HAP-1 (cell line): Measurements from ENCODE around the gene ENOX2.

ENCODE experiments used
- DNase-seq, 2 experiments: peaks; one replicate each; pipeline ENCODE4 v3.0.0-alpha.2; 2016 to 2020; ENCODE audit warnings: low spot score in 2 of 2
- H3K27me3 ChIP-seq: fragments of 250-450 bp; sonication (Bioruptor Pico); 2 replicates; pipeline ENCODE4 v1.5.1; 2020; ENCODE audit warnings: low read depth, mild to moderate bottlenecking, moderate library complexity
- H3K36me3 ChIP-seq: fragments of 250-450 bp; sonication (Bioruptor Pico); replicated peaks from 2 replicates; pipeline ENCODE4 v1.5.1; 2020; ENCODE audit warnings: mild to moderate bottlenecking
- H3K4me1 ChIP-seq: fragments of 250-450 bp; sonication (Bioruptor Pico); 2 replicates; pipeline ENCODE4 v1.5.1; 2020; ENCODE audit warnings: mild to moderate bottlenecking
- H3K4me3 ChIP-seq: fragments of 250-450 bp; sonication (Bioruptor Pico); 2 replicates; pipeline ENCODE4 v1.5.1; 2020; ENCODE audit warnings: mild to moderate bottlenecking, moderate library complexity
- H3K9me3 ChIP-seq: fragments of 250-450 bp; sonication (Bioruptor Pico); 2 replicates; pipeline ENCODE4 v1.5.1; 2020; ENCODE audit warnings: mild to moderate bottlenecking, moderate library complexity
- in situ Hi-C: fragments of 300-500 bp; cut with MboI; formaldehyde crosslinking; loops from 3 replicates; pipeline ENCODE4 v1.14.3; 2020; ENCODE audit warnings: low sequenced_read_pairs, inconsistent platforms, mixed read lengths

ENOX2 gene

GRCh38 chrX:130902446-130902782, 595 bp downstream of the ENOX2 start:
- Histone ChIP-seq H3K4me3 (peak overlapping the region; percentile 80), H3K4me1 (peaks cover 7% of the 10 kb centered on the region), H3K9me3 (no peaks in the 10 kb centered on the region), H3K36me3 (no peaks in the 10 kb centered on the region), H3K27me3 (no peaks in the 10 kb centered on the region)
- in situ Hi-C loops: loop anchor here (25.0 kb wide), 1 partner anchor 790 kb away; the partner anchor contains the start of gene ELF4
- DNase-seq: no peak

DNA sequence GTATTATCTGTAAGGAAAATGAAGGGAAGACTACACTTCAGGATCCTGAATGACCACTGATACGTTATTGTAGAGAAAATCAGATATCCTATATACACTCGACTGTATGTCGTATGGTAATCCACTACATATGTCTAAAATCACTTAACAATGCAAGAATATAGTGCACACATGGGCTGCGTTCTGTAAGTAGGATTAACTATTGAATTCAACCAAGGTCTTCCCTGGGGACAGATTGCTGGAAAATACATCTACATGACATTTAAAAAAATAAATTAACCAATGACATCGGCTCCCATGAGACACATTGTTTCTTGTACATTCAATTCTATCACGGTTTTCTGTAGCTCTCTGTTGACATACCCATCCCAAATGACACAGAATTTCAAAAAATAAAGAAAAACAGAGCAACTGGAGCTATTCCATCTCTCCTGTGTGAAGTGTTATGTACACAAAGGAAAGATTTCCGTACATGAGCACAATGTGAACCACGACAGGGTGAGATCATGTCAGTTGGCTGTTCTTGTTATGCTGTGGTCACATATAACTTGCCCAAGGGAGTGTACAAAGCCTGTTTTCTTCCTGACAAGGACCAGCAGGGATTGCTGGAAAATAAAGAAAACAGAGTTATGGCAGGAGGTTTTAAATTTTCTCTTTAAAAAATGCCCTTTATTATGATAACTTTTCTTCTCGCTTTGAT, 6.1 kb downstream of the ENOX2 start:
- in situ Hi-C loops: no loop called here
- DNase-seq: peak; percentile 57 to 77
- no peaks in the 10 kb centered on the region for H3K36me3 ChIP-seq
- H3K4me1 ChIP-seq: peaks cover 17% of the 10 kb centered on the region
- H3K9me3 ChIP-seq: no peaks in the 10 kb centered on the region
- no peaks in the 10 kb centered on the region for H3K27me3 ChIP-seq
- H3K4me3 ChIP-seq: no peak overlapping the region

DNA sequence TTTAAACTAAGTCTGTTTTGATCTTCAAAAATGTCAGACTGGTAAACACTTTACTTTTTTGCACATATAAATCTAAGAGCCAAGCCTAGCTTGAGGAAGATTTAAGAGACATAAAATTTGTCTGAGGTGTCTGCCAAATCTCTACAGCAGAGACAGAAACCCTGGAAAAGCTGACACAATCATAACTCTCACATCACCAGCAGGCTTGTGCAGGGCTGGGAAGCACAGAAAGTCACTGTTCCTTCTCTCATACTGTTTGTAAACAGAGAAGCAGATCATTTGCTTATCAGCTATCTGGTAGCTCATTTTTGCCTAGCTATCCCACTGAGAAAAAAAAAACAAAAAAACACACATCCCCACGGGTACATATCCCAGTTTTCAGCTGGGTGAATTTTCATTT, 7.0 kb downstream of the ENOX2 start:
- in situ Hi-C loops: no loop called here
- Histone ChIP-seq H3K4me3 (no peak overlapping the region), H3K9me3 (no peaks in the 10 kb centered on the region), H3K36me3 (no peaks in the 10 kb centered on the region), H3K27me3 (no peaks in the 10 kb centered on the region), H3K4me1 (peaks cover 17% of the 10 kb centered on the region)
- no peak for DNase-seq

- no peaks in the 10 kb centered on the region for H3K9me3 ChIP-seq
- H3K4me1 ChIP-seq: peaks cover 17% of the 10 kb centered on the region
- in situ Hi-C loops: no loop called here
- no peaks in the 10 kb centered on the region for H3K27me3 ChIP-seq
- H3K36me3 ChIP-seq: no peaks in the 10 kb centered on the region
- H3K4me3 ChIP-seq: no peak overlapping the region
- no peak for DNase-seq
Observed at GRCh38 chrX:130895299-130895698, 7.7 kb downstream of the ENOX2 start.

DNA sequence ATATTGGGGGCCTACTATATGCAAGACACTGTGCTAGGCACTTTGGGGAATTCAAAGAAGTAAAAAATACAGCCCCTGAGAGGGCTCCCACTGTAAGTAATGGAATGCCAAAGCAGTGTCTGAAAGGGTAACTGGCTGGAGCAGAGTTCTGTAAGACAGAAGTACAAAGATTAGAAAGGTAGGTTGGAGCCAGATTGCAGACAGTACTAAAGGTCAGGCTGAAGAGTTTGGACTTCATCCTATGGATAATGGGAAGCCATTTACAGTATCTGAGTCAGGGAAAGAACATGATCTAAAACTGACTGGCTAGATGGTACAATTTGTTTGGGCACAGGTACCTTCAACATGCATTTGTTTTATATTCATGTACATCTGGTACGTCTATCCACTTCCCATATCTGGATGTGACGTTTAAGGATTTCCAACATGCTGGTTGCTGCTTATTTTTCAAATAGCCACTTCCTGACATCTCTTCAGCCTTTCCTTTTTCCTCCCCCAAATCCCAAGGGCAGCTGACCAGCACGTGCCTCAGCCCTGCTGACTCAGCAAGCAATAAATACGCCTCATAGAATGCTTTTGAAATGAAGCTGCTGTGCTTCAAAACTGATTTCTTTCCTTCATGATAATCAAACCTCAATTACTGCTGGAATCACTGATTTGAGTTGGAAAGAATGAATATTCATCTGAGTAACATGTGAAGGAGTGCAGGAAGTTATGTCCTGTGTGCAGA, 9.5 kb downstream of the ENOX2 start:
- no peak overlapping the region for H3K4me3 ChIP-seq
- DNase-seq: no peak
- no peaks in the 10 kb centered on the region for H3K9me3 ChIP-seq
- H3K4me1 ChIP-seq: peaks cover 20% of the 10 kb centered on the region
- H3K27me3 ChIP-seq: no peaks in the 10 kb centered on the region
- H3K36me3 ChIP-seq: no peaks in the 10 kb centered on the region
- in situ Hi-C loops: no loop called here

DNA sequence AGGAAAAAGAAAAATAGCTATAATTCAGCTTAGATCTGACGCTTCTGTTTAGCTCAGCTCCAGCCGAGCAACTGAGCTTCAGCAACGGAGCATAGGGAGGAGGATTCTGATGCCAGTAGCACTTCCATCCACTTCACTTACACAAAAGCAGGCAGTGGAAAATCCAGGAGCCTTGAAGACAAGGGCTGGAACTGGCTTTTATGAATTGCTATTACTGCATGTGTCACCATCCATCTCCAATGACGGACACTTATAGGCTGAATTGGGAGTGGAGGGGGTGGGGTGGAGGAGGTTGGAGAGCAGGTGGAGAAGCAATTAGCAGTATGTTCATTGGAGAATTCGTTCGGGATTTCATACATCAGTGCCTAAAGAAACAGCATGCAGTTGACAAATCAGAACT, 15.6 kb downstream of the ENOX2 start:
- Histone ChIP-seq H3K27me3 (no peaks in the 10 kb centered on the region), H3K36me3 (no peaks in the 10 kb centered on the region), H3K9me3 (no peaks in the 10 kb centered on the region), H3K4me3 (no peak overlapping the region), H3K4me1 (peaks cover 12% of the 10 kb centered on the region)
- no peak for DNase-seq
- in situ Hi-C loops: no loop called here

DNA sequence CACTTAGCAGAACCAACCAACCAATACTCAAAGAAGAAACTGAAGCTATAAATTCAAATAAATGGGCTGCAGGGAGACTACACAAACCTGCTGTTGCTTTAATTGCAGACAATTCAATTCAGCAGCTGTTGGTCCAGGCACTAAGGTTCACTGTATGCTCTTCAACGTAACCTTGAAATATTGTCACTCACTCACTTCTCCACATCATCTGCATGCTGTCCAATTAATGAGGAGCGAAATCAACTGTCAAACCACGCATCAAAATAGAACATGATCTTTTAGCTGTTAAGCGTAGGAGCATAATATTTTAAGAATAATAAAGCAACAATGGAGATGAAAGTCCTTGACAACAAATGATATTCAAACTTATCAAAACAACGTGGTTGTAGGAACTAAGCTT, 17.0 kb downstream of the ENOX2 start:
- H3K4me1 ChIP-seq: peaks cover 13% of the 10 kb centered on the region
- in situ Hi-C loops: no loop called here

GRCh38 chrX:130885508-130885907, 17.5 kb downstream of the ENOX2 start:
- no peaks in the 10 kb centered on the region for H3K36me3 ChIP-seq
- in situ Hi-C loops: no loop called here
- H3K4me3 ChIP-seq: no peak overlapping the region
- peaks cover 17% of the 10 kb centered on the region for H3K4me1 ChIP-seq
- H3K9me3 ChIP-seq: no peaks in the 10 kb centered on the region
- no peaks in the 10 kb centered on the region for H3K27me3 ChIP-seq
- DNase-seq: no peak

More for the DNA sequence above, 17.0 kb downstream of the ENOX2 start:
- Histone ChIP-seq H3K9me3 (no peaks in the 10 kb centered on the region), H3K36me3 (no peaks in the 10 kb centered on the region), H3K27me3 (no peaks in the 10 kb centered on the region), H3K4me3 (no peak overlapping the region)
- DNase-seq: no peak

DNA sequence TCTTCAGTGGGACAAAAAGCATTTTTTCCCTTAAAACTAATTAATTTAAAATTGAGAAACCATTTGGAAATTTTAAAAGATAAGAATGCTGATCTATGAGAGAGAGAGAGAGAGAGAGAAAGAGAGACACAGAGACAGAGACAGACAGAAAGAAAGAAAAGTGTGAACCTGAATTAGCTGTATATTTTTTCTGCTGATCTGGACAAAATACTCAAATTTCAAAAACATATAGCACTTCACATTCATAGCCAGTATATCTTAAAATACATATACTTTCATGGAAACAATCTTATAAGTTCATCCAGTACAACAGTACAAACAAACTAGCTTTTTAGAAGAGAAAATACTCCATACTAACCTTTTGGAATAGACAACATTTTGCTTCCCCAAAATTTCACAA, 18.4 kb downstream of the ENOX2 start:
- no peak for DNase-seq
- Histone ChIP-seq H3K9me3 (no peaks in the 10 kb centered on the region), H3K4me3 (no peak overlapping the region), H3K36me3 (no peaks in the 10 kb centered on the region), H3K27me3 (no peaks in the 10 kb centered on the region), H3K4me1 (peaks cover 25% of the 10 kb centered on the region)
- in situ Hi-C loops: no loop called here

- in situ Hi-C loops: no loop called here
- Histone ChIP-seq H3K27me3 (no peaks in the 10 kb centered on the region), H3K4me1 (peaks cover 22% of the 10 kb centered on the region), H3K36me3 (no peaks in the 10 kb centered on the region), H3K9me3 (peaks cover 2% of the 10 kb centered on the region; the same call in 1 of the 2 replicates), H3K4me3 (no peak overlapping the region)
- DNase-seq: peak; percentile 48 to 82
Observed at GRCh38 chrX:130879869-130880268, 23.1 kb downstream of the ENOX2 start.

DNA sequence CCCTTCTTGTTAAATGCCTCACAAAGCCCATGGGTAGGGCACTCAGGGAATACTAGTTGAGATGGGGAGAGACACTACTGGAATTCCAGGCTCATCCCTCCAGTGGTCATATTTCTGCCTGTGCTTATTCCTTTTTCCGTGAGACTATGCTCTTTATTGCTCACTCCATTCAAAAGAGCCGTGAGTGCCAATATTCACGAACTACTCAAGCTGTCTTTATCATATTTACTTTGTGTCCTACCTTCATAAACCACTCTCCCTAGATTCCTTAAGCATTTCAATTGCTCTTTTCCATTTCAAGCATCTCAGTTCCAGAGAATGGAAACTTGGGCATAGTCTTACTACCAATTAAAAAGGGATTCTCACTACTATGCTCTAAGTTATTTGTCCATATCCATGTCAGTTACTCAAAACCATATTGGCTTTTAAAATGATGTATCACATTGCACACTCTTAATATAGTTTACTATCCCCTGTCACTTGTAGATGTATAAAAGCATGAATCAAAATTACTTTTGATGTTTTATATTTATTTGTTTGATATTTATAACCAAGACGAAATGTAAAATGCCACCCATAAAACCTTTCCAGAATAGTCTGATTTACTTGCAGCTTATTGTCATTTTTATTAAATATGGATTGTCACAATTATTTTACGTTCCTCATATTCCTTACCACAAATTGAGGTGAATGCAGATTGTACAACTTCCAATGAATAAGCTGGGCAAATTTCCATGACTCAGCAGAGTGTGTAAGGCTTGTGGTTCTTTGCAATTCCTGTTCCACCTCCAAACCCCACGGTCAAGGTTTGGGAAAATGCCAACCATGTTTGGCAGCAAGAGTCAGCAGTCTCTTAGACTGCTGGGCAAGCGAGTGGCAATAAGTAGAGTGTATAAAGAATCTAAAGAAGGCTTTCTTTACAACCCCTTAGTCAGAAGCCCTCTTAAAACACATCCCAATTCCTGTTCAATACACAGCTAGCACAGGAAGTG, 24.4 kb downstream of the ENOX2 start:
- in situ Hi-C loops: no loop called here
- no peak for DNase-seq
- peaks cover 22% of the 10 kb centered on the region for H3K4me1 ChIP-seq
- H3K27me3 ChIP-seq: no peaks in the 10 kb centered on the region
- H3K4me3 ChIP-seq: no peak overlapping the region
- peaks cover 2% of the 10 kb centered on the region; the same call in 1 of the 2 replicates for H3K9me3 ChIP-seq
- no peaks in the 10 kb centered on the region for H3K36me3 ChIP-seq

- in situ Hi-C loops: no loop called here
- DNase-seq: no peak
- H3K4me1 ChIP-seq: peaks cover 22% of the 10 kb centered on the region
- no peaks in the 10 kb centered on the region for H3K36me3 ChIP-seq
- H3K4me3 ChIP-seq: no peak overlapping the region
- peaks cover 2% of the 10 kb centered on the region; the same call in 1 of the 2 replicates for H3K9me3 ChIP-seq
- no peaks in the 10 kb centered on the region for H3K27me3 ChIP-seq
Observed at GRCh38 chrX:130877892-130878341, 25.1 kb downstream of the ENOX2 start.

- Histone ChIP-seq H3K4me3 (no peak overlapping the region), H3K36me3 (no peaks in the 10 kb centered on the region), H3K9me3 (peaks cover 2% of the 10 kb centered on the region; the same call in 1 of the 2 replicates), H3K27me3 (no peaks in the 10 kb centered on the region), H3K4me1 (peaks cover 25% of the 10 kb centered on the region)
- no peak for DNase-seq
- in situ Hi-C loops: no loop called here
Observed at GRCh38 chrX:130876226-130876625, 26.8 kb downstream of the ENOX2 start.
